Heart right ventricle (tissue), 16 donors: ENCODE measurements around the gene DCTN4. TPM values are rescaled to one million over a fixed set of nuclear protein-coding genes. Genes with fewer than 3 reads are reported as not detected.

Experiments used
- ATAC-seq, 8 donors: fragments of 200-7000 bp; cut with Tn5 transposase; one replicate each; pipeline ENCODE4 v1.9.1; 2020; ENCODE audit warnings: mild to moderate bottlenecking in 8 of 8, moderate library complexity in 8 of 8, moderate number of reproducible peaks in 1 of 8
- DNase-seq, 2 donors: peaks; one replicate each; pipeline ENCODE4 v3.0.0-alpha.2; 2020
- H3K27ac ChIP-seq, 10 donors: fragments of 200-600 bp; sonication (generic) in 2 of 10; one replicate each; pipeline versions ENCODE4 v1.5.0 to v1.8.0; 2020 to 2022; ENCODE audit warnings: mild to moderate bottlenecking in 3 of 10
- H3K27me3 ChIP-seq, 7 donors: fragments of 200-600 bp; one replicate each; pipeline ENCODE4 v1.8.0; 2021 to 2022; ENCODE audit warnings: mild to moderate bottlenecking in 2 of 7
- H3K36me3 ChIP-seq, 9 donors: fragments of 200-600 bp; sonication (generic) in 1 of 9; one replicate each; pipeline versions ENCODE4 v1.5.0 to v1.8.0; 2020 to 2022; ENCODE audit warnings: mild to moderate bottlenecking in 2 of 9
- H3K4me1 ChIP-seq, 9 donors: fragments of 200-600 bp; sonication (generic) in 1 of 9; one replicate each; pipeline versions ENCODE4 v1.5.0 to v1.8.0; 2020 to 2022; ENCODE audit warnings: mild to moderate bottlenecking in 4 of 9
- H3K4me3 ChIP-seq, 10 donors: fragments of 200-600 bp; sonication (generic) in 2 of 10; one replicate each; pipeline versions ENCODE4 v1.5.0 to v1.8.0; 2020 to 2022; ENCODE audit warnings: mild to moderate bottlenecking in 7 of 10, moderate library complexity in 2 of 10
- H3K9me3 ChIP-seq, 11 donors: fragments of 200-600 bp in 10 of 11; sonication (generic) in 2 of 11; one replicate each; pipeline versions ENCODE4 v1.5.0 to v1.8.0; 2013 to 2022; ENCODE audit warnings: mild to moderate bottlenecking in 2 of 11, control low read depth in 1 of 11, moderate library complexity in 1 of 11
- WGBS, 2 donors: extraction: QIAGEN DNeasy Blood & Tissue Kit; methylation state at CpG; one replicate each; pipeline ENCODE4 v1.1.7; 2013; ENCODE audit warnings: inconsistent platforms in 1 of 2; 5-methylcytosine and 5-hydroxymethylcytosine counted together
- intact Hi-C, 10 donors: fragments of 100-400 bp; cut with DNase I; formaldehyde crosslinking; loops; one replicate each; pipeline versions ENCODE4 v1.11.1 to v1.14.2; 2022
- polyA plus RNA-seq, 2 donors: library from polyadenylated mRNA; stranded (reverse); fragments of 200-250 nt; gene quantifications; one replicate each; pipeline ENCODE4 v1.2.3, GENCODE V29; 2013
- total RNA-seq, 10 donors: library from RNA; stranded (reverse); fragmentation: NEBNext Ultra II Directional in 3 of 10; extraction: Animal tissue kit (Norgen Biotek cat#: 25700) in 3 of 10; gene quantifications; one replicate each; pipeline versions ENCODE4 v1.2.1 to v1.2.4, GENCODE V29; 2021 to 2023
- TF ChIP-seq, protein P1 (sequence below), 9 donors: fragments of 200-600 bp; sonication (generic) in 2 of 9; IDR thresholded peaks; one replicate each; pipeline versions ENCODE4 v1.5.0 to v1.8.0; 2021 to 2022; ENCODE audit warnings: antibody characterized with exemption in 9 of 9, mild to moderate bottlenecking in 5 of 9, moderate library complexity in 1 of 9
- donor health status: Arrhythmogenic right ventricular cardiomyopathy.
- donor health status: ischemic (EF 13 %, LVEDD 7.1; RV severe dilation, severe dysfunction).
- donor health status: healthy with polysubstance abuse.
- donor health status: DM: no; HTN: yes; CAD: no.
- donor health status: DM: no; HTN: no; CAD: no.
- donor health status: ischemic (EF 25% LVEDD 6.9; RV normal size, moderate dysfunction).
- donor health status: ischemic (EF 25% LVEDD 5.7; RV mildly dilated, moderate dysfunction).
- donor health status: healthy.
- donor health status: DM: yes; HTN: yes; CAD: no.
- donor health status: Ischemic cardiomyopathy.
- donor health status: ischemic (EF 35%, LVEDD 5.7; RV mildly dilated, moderate dysfunction).
- donor health status: nonischemic (EF 11% LVEDD 7.7; RV severe dilation, severe dysfunction).
- donor health status: DM: yes; HTN: yes; CAD: no.
- donor health status: PGD.
- donor health status: ischemic (EF 29% LVEDD 5.4; RV normal size, mild dysfunction).
- donor health status: nonischemic (EF 23%, LVEDD 6.1; RV moderate dilation, normal function).

The DCTN4 gene
- total and polyA plus RNA-seq, 12 donors = 20.0 to 68.3 (median 56.7) TPM

DNA sequence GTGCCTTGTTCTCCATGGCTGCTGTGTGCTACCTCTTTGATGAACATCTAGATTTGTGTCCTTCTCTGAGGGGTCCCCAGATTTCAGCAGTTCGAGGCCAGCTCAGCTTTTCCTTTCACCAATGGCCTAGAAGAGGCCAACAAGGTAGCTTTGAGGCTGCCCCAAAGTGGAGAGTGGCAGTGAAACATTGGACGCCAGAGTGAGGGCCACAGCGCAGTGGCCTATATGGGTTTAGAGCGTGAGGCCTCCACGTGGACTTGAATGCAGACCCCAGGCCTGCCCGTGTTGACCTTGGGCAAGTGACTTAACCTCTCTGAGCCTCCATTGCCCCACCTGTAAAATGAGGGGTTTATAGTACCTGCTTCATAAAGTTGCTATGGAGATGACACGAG lies 85.9 kb downstream of the DCTN4 start:
- Histone ChIP-seq H3K27me3 (peaks cover 0 to 21% (median 0%) of the 10 kb centered on the region in 7 donors), H3K4me3 (peak overlapping the region in 9 of 10 donors; percentile 42 to 67 (median 59)), H3K4me1 (peaks cover 13 to 49% (median 41%) of the 10 kb centered on the region in 9 donors), H3K27ac (peak overlapping the region in 9 of 10 donors; percentile 29 to 90 (median 81)), H3K36me3 (peaks cover 0 to 8% (median 0%) of the 10 kb centered on the region in 9 donors), H3K9me3 (no peaks in the 10 kb centered on the region)
- WGBS, 2 donors = 78 to 79% methylated on average over 7 of the region's 7 CpGs
- TF ChIP-seq, protein P1, sequence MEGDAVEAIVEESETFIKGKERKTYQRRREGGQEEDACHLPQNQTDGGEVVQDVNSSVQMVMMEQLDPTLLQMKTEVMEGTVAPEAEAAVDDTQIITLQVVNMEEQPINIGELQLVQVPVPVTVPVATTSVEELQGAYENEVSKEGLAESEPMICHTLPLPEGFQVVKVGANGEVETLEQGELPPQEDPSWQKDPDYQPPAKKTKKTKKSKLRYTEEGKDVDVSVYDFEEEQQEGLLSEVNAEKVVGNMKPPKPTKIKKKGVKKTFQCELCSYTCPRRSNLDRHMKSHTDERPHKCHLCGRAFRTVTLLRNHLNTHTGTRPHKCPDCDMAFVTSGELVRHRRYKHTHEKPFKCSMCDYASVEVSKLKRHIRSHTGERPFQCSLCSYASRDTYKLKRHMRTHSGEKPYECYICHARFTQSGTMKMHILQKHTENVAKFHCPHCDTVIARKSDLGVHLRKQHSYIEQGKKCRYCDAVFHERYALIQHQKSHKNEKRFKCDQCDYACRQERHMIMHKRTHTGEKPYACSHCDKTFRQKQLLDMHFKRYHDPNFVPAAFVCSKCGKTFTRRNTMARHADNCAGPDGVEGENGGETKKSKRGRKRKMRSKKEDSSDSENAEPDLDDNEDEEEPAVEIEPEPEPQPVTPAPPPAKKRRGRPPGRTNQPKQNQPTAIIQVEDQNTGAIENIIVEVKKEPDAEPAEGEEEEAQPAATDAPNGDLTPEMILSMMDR (IDR thresholded peaks at IDR 0.05) = no peak
- ATAC-seq (no peak), DNase-seq (no peak)
- intact Hi-C loops = no loop called here

GRCh38 chr5:150672237-150672883 lies 86.5 kb downstream of the DCTN4 start:
- intact Hi-C loops = no loop called here
- ATAC-seq (peak; percentile 37 to 75 (median 70)), DNase-seq (peak; percentile 59 to 61)
- H3K27ac ChIP-seq = peak overlapping the region in 9 of 10 donors; percentile 29 to 90 (median 81)
- TF ChIP-seq, protein P1 (IDR thresholded peaks at IDR 0.05) = peak in 1 of 9 donors; percentile 9
- peaks cover 0 to 3% (median 0%) of the 10 kb centered on the region in 9 donors for H3K36me3 ChIP-seq
- WGBS, 2 donors = 4% methylated on average over 38 of the region's 38 CpGs
- peaks cover 0 to 21% (median 0%) of the 10 kb centered on the region in 7 donors for H3K27me3 ChIP-seq
- no peaks in the 10 kb centered on the region for H3K9me3 ChIP-seq
- H3K4me3 ChIP-seq = peak overlapping the region; percentile 33 to 67 (median 59)
- peaks cover 13 to 49% (median 41%) of the 10 kb centered on the region in 9 donors for H3K4me1 ChIP-seq

DNA sequence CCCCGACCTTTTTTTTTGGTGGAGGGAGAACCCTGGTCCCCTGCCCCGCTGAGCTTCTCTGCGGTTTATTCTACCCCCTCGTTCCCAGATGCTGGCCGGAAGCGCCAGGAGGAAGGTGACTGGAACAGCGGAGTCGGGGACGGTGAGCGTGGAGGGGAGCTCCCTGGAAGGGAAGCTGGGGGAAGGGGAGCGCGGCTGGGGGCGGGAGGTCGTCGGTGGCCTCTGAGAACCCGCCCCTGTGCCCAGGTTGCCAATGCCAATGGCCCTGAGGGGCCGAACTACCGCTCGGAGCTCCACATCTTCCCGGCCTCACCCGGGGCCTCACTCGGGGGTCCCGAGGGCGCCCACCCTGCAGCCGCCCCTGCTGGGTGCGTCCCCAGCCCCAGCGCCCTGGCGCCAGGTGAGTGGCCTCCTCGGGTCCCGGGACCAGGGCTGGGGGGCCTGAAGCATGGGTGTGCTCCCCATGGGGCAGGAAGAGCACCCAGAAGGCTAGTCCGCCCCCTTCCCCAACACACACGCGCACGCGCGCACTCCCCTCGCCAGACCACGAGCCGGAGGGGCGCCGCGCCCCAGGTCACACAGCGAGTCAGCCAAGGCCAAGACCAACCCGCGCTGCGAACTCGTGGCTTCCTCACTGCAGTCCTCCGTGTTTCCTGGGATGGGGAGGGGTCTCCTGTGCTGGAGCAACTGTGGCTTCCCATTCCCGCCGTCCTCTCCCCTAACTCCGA lies 87.1 kb downstream of the DCTN4 start:
- H3K4me3 ChIP-seq = peak overlapping the region; percentile 33 to 67 (median 59)
- intact Hi-C loops = no loop called here
- ATAC-seq (peak in 7 of 8 donors; percentile 16 to 52 (median 37)), DNase-seq (peak in 1 of 2 donors; percentile 25)
- peak overlapping the region in 9 of 10 donors; percentile 29 to 90 (median 81) for H3K27ac ChIP-seq
- no peaks in the 10 kb centered on the region for H3K36me3 ChIP-seq
- TF ChIP-seq, protein P1 (IDR thresholded peaks at IDR 0.05) = no peak
- no peaks in the 10 kb centered on the region for H3K9me3 ChIP-seq
- H3K27me3 ChIP-seq = peaks cover 0 to 21% (median 0%) of the 10 kb centered on the region in 7 donors
- H3K4me1 ChIP-seq = peaks cover 13 to 49% (median 41%) of the 10 kb centered on the region in 9 donors
- WGBS, 2 donors = 4 to 7% methylated on average over 50 to 51 of the region's 51 CpGs

GRCh38 chr5:150670948-150671310 lies 87.9 kb downstream of the DCTN4 start:
- H3K4me3 ChIP-seq = peak overlapping the region in 2 of 10 donors; percentile 67
- H3K27me3 ChIP-seq = peaks cover 0 to 21% (median 0%) of the 10 kb centered on the region in 7 donors
- peak overlapping the region in 3 of 10 donors; percentile 82 to 90 (median 82) for H3K27ac ChIP-seq
- WGBS, 2 donors = 63 to 68% methylated on average over 2 of the region's 2 CpGs
- H3K9me3 ChIP-seq = no peaks in the 10 kb centered on the region
- intact Hi-C loops = no loop called here
- TF ChIP-seq, protein P1 (IDR thresholded peaks at IDR 0.05) = no peak
- DNase-seq (no peak), ATAC-seq (no peak)
- H3K36me3 ChIP-seq = no peaks in the 10 kb centered on the region
- peaks cover 13 to 49% (median 41%) of the 10 kb centered on the region in 9 donors for H3K4me1 ChIP-seq
